Heart right ventricle (tissue), 16 donors: ENCODE results near the gene COPS3. TPM values are rescaled to one million over a fixed set of nuclear protein-coding genes. Genes with fewer than 3 reads are reported as not detected.
A peak's percentile ranks its signal among the peaks of the same experiment; 100 is the strongest.

Experiments used
- ATAC-seq, 8 donors: fragments of 200-7000 bp; cut with Tn5 transposase; one replicate each; pipeline ENCODE4 v1.9.1; 2020; ENCODE audit warnings: mild to moderate bottlenecking in 8 of 8, moderate library complexity in 8 of 8, moderate number of reproducible peaks in 1 of 8
- DNase-seq, 2 donors: peaks; one replicate each; pipeline ENCODE4 v3.0.0-alpha.2; 2020
- H3K27ac ChIP-seq, 10 donors: fragments of 200-600 bp; sonication (generic) in 2 of 10; one replicate each; pipeline versions ENCODE4 v1.5.0 to v1.8.0; 2020 to 2022; ENCODE audit warnings: mild to moderate bottlenecking in 3 of 10
- H3K27me3 ChIP-seq, 7 donors: fragments of 200-600 bp; one replicate each; pipeline ENCODE4 v1.8.0; 2021 to 2022; ENCODE audit warnings: mild to moderate bottlenecking in 2 of 7
- H3K36me3 ChIP-seq, 9 donors: fragments of 200-600 bp; sonication (generic) in 1 of 9; one replicate each; pipeline versions ENCODE4 v1.5.0 to v1.8.0; 2020 to 2022; ENCODE audit warnings: mild to moderate bottlenecking in 2 of 9
- H3K4me1 ChIP-seq, 9 donors: fragments of 200-600 bp; sonication (generic) in 1 of 9; one replicate each; pipeline versions ENCODE4 v1.5.0 to v1.8.0; 2020 to 2022; ENCODE audit warnings: mild to moderate bottlenecking in 4 of 9
- H3K4me3 ChIP-seq, 10 donors: fragments of 200-600 bp; sonication (generic) in 2 of 10; one replicate each; pipeline versions ENCODE4 v1.5.0 to v1.8.0; 2020 to 2022; ENCODE audit warnings: mild to moderate bottlenecking in 7 of 10, moderate library complexity in 2 of 10
- H3K9me3 ChIP-seq, 11 donors: fragments of 200-600 bp in 10 of 11; sonication (generic) in 2 of 11; one replicate each; pipeline versions ENCODE4 v1.5.0 to v1.8.0; 2013 to 2022; ENCODE audit warnings: mild to moderate bottlenecking in 2 of 11, control low read depth in 1 of 11, moderate library complexity in 1 of 11
- CTCF ChIP-seq, 9 donors: fragments of 200-600 bp; sonication (generic) in 2 of 9; IDR thresholded peaks; one replicate each; pipeline versions ENCODE4 v1.5.0 to v1.8.0; 2021 to 2022; ENCODE audit warnings: antibody characterized with exemption in 9 of 9, mild to moderate bottlenecking in 5 of 9, moderate library complexity in 1 of 9
- WGBS, 2 donors: extraction: QIAGEN DNeasy Blood & Tissue Kit; methylation state at CpG; one replicate each; pipeline ENCODE4 v1.1.7; 2013; ENCODE audit warnings: inconsistent platforms in 1 of 2; 5-methylcytosine and 5-hydroxymethylcytosine counted together
- intact Hi-C, 10 donors: fragments of 100-400 bp; cut with DNase I; formaldehyde crosslinking; loops; one replicate each; pipeline versions ENCODE4 v1.11.1 to v1.14.2; 2022
- polyA plus RNA-seq, 2 donors: library from polyadenylated mRNA; stranded (reverse); fragments of 200-250 nt; gene quantifications; one replicate each; pipeline ENCODE4 v1.2.3, GENCODE V29; 2013
- total RNA-seq, 10 donors: library from RNA; stranded (reverse); fragmentation: NEBNext Ultra II Directional in 3 of 10; extraction: Animal tissue kit (Norgen Biotek cat#: 25700) in 3 of 10; gene quantifications; one replicate each; pipeline versions ENCODE4 v1.2.1 to v1.2.4, GENCODE V29; 2021 to 2023
- donor health status: Arrhythmogenic right ventricular cardiomyopathy.
- donor health status: ischemic (EF 13 %, LVEDD 7.1; RV severe dilation, severe dysfunction).
- donor health status: healthy with polysubstance abuse.
- donor health status: DM: no; HTN: yes; CAD: no.
- donor health status: DM: no; HTN: no; CAD: no.
- donor health status: ischemic (EF 25% LVEDD 6.9; RV normal size, moderate dysfunction).
- donor health status: ischemic (EF 25% LVEDD 5.7; RV mildly dilated, moderate dysfunction).
- donor health status: healthy.
- donor health status: DM: yes; HTN: yes; CAD: no.
- donor health status: Ischemic cardiomyopathy.
- donor health status: ischemic (EF 35%, LVEDD 5.7; RV mildly dilated, moderate dysfunction).
- donor health status: nonischemic (EF 11% LVEDD 7.7; RV severe dilation, severe dysfunction).
- donor health status: DM: yes; HTN: yes; CAD: no.
- donor health status: PGD.
- donor health status: ischemic (EF 29% LVEDD 5.4; RV normal size, mild dysfunction).
- donor health status: nonischemic (EF 23%, LVEDD 6.1; RV moderate dilation, normal function).

Gene COPS3
- total and polyA plus RNA-seq, 12 donors: 23.4 to 84.6 (median 71.1) TPM

- Histone ChIP-seq H3K27me3 (no peaks in the 10 kb centered on the region), H3K9me3 (no peaks in the 10 kb centered on the region), H3K4me1 (peaks cover 0 to under 1% (median 0%) of the 10 kb centered on the region in 9 donors), H3K36me3 (peaks cover 3 to 100% (median 89%) of the 10 kb centered on the region in 9 donors), H3K27ac (no peak overlapping the region), H3K4me3 (no peak overlapping the region)
- ATAC-seq: no peak
- whole genome bisulfite sequencing, 2 donors: 85 to 93% methylated on average over 9 of the region's 9 CpGs
- intact Hi-C loops: no loop called here
- no peak for DNase-seq
- peak in 5 of 9 donors; percentile 7 to 34 (median 27) for TF ChIP-seq CTCF (IDR thresholded peaks at IDR 0.05)
Measured at GRCh38 chr17:17269926-17270773, 10.9 kb downstream of the COPS3 start.

GRCh38 chr17:17264430-17264829 lies 16.6 kb downstream of the COPS3 start:
- 64 to 66% methylated on average over 2 of the region's 2 CpGs for WGBS, 2 donors
- Histone ChIP-seq H3K9me3 (no peaks in the 10 kb centered on the region), H3K27ac (no peak overlapping the region), H3K4me1 (no peaks in the 10 kb centered on the region), H3K27me3 (no peaks in the 10 kb centered on the region), H3K4me3 (no peak overlapping the region), H3K36me3 (peaks cover 0 to 100% (median 78%) of the 10 kb centered on the region in 9 donors)
- DNase-seq (no peak), ATAC-seq (no peak)
- no peak for TF ChIP-seq CTCF (IDR thresholded peaks at IDR 0.05)
- intact Hi-C loops: no loop called here

GRCh38 chr17:17258998-17259397 lies 22.0 kb downstream of the COPS3 start:
- intact Hi-C loops: no loop called here
- WGBS, 2 donors: 87 to 92% methylated on average over 4 of the region's 4 CpGs
- Histone ChIP-seq H3K4me1 (no peaks in the 10 kb centered on the region), H3K9me3 (no peaks in the 10 kb centered on the region), H3K36me3 (peaks cover 0 to 100% (median 77%) of the 10 kb centered on the region in 9 donors), H3K4me3 (no peak overlapping the region), H3K27ac (no peak overlapping the region), H3K27me3 (no peaks in the 10 kb centered on the region)
- TF ChIP-seq CTCF (IDR thresholded peaks at IDR 0.05): no peak
- ATAC-seq (no peak), DNase-seq (no peak)

GRCh38 chr17:17258011-17258410 lies 23.0 kb downstream of the COPS3 start:
- Histone ChIP-seq H3K4me3 (no peak overlapping the region), H3K4me1 (no peaks in the 10 kb centered on the region), H3K27me3 (no peaks in the 10 kb centered on the region), H3K9me3 (no peaks in the 10 kb centered on the region), H3K36me3 (peaks cover 0 to 100% (median 79%) of the 10 kb centered on the region in 9 donors), H3K27ac (no peak overlapping the region)
- ATAC-seq: no peak
- intact Hi-C loops: no loop called here
- DNase-seq: no peak
- WGBS, 2 donors: 83 to 92% methylated on average over 7 of the region's 7 CpGs
- no peak for TF ChIP-seq CTCF (IDR thresholded peaks at IDR 0.05)
